Measurements from ENCODE around the gene CR1.
"Not testable (repeated sequence)": the region's sequence is repeated elsewhere in the genome, so short reads cannot be mapped to it uniquely, and the experiment has no call there.

DNA sequence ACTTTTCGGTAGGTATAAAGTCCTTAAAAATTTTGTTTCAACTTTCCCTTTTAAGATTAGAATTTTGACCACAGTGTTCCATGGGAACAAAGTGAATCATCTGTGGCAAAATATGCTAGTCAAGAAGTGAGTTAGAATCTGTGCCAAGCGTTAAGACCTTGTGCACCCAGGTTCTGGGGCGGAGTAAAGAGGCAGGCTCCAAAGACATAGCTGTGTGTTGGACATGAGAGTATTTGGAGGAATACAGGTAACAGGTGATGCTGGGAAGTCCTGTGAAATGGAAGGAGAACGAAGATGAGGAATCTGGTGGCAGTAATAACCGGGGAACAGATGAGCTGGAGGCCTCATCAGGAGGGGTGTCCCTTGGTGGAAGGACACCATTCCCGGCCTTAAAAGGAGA, 138.3 kb downstream of the CR1 start:
- not testable (repeated sequence) for TF ChIP-seq POLR2A, EP300 (IDR thresholded peaks at IDR 0.05)
- TF ChIP-seq, protein P1, sequence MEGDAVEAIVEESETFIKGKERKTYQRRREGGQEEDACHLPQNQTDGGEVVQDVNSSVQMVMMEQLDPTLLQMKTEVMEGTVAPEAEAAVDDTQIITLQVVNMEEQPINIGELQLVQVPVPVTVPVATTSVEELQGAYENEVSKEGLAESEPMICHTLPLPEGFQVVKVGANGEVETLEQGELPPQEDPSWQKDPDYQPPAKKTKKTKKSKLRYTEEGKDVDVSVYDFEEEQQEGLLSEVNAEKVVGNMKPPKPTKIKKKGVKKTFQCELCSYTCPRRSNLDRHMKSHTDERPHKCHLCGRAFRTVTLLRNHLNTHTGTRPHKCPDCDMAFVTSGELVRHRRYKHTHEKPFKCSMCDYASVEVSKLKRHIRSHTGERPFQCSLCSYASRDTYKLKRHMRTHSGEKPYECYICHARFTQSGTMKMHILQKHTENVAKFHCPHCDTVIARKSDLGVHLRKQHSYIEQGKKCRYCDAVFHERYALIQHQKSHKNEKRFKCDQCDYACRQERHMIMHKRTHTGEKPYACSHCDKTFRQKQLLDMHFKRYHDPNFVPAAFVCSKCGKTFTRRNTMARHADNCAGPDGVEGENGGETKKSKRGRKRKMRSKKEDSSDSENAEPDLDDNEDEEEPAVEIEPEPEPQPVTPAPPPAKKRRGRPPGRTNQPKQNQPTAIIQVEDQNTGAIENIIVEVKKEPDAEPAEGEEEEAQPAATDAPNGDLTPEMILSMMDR (IDR thresholded peaks at IDR 0.05): not testable (repeated sequence)

All from ovary (tissue), 3 donors.